IMR-90 (cell line): ENCODE data around the gene DIO1. TPM values are rescaled to one million over a fixed set of nuclear protein-coding genes. Genes with fewer than 3 reads are reported as not detected.

Experiments
- ATAC-seq: fragments of 200-7000 bp; cut with Tn5 transposase; 2 replicates; pipeline ENCODE4 v1.9.1; 2020; ENCODE audit warnings: low read depth, mild to moderate bottlenecking, moderate library complexity
- BruUV-seq: library from RNA; stranded (reverse); fragments of 400-500 nt; replicated peaks from 2 replicates; lab custom pipeline; 2021; lab: Mats Ljungman, UMichigan
- CTCF ChIA-PET: fragments of 300-600 bp; formaldehyde crosslinking; extraction: SDS; loops from one replicate; lab custom pipeline; 2021; ENCODE audit warnings: antibody characterized with exemption; lab: Yijun Ruan, JAX
- POLR2A ChIA-PET: fragments of 300-600 bp; sonication (Branson Sonifier 250); formaldehyde crosslinking; loops from one replicate; lab custom pipeline; 2022; ENCODE audit warnings: antibody characterized with exemption; ENCODE audit not compliant: unreplicated experiment; lab: Charles Lee
- DNase-seq: peaks from one replicate; pipeline ENCODE4 v3.0.0; 2013
- H2AFZ ChIP-seq: replicated peaks from 2 replicates; pipeline ENCODE3; 2013; ENCODE audit warnings: low read length, mild to moderate bottlenecking; ENCODE audit not compliant: poor library complexity
- H2AK5ac ChIP-seq: 2 replicates; pipeline ENCODE4 v1.6.1; 2013; ENCODE audit warnings: low read depth, low read length, inconsistent platforms
- H2AK9ac ChIP-seq: replicated peaks from 2 replicates; pipeline ENCODE3; 2013; ENCODE audit warnings: mild to moderate bottlenecking, low read depth, low read length, moderate library complexity; ENCODE audit not compliant: poor library complexity
- H2BK120ac ChIP-seq: 2 replicates; pipeline ENCODE4 v1.6.1; 2013; ENCODE audit warnings: low read depth, low read length, inconsistent platforms
- H2BK15ac ChIP-seq: 3 replicates; pipeline ENCODE4 v1.6.1; 2013; ENCODE audit warnings: low read depth, low read length, inconsistent platforms
- H2BK20ac ChIP-seq: 2 replicates; pipeline ENCODE4 v1.6.1; 2013; ENCODE audit warnings: low read depth, mild to moderate bottlenecking, inconsistent platforms, low read length, moderate library complexity
- H2BK5ac ChIP-seq: 2 replicates; pipeline ENCODE4 v1.6.1; 2013; ENCODE audit warnings: mild to moderate bottlenecking, low read depth, low read length, inconsistent platforms; ENCODE audit not compliant: poor library complexity, severe bottlenecking
- H3K14ac ChIP-seq: replicated peaks from 2 replicates; pipeline ENCODE4 v1.6.1; 2013; ENCODE audit warnings: low read depth, low read length, inconsistent platforms
- H3K18ac ChIP-seq: 2 replicates; pipeline ENCODE4 v1.6.1; 2013; ENCODE audit warnings: low read depth, low read length, control low read depth
- H3K23ac ChIP-seq: 2 replicates; pipeline ENCODE4 v1.6.1; 2013; ENCODE audit warnings: low read depth, low read length, inconsistent platforms
- H3K27ac ChIP-seq: 2 replicates; pipeline ENCODE4 v1.5.1; 2013; ENCODE audit warnings: mild to moderate bottlenecking, control low read depth, low read length; ENCODE audit not compliant: insufficient read depth
- H3K27me3 ChIP-seq: 2 replicates; pipeline ENCODE4 v1.6.1; 2013; ENCODE audit warnings: low read length; ENCODE audit not compliant: control insufficient read depth, insufficient read depth
- H3K36me3 ChIP-seq: 2 replicates; pipeline ENCODE4 v1.6.1; 2013; ENCODE audit warnings: low read length, mixed read lengths; ENCODE audit not compliant: control insufficient read depth, insufficient read depth
- H3K4ac ChIP-seq: 2 replicates; pipeline ENCODE4 v1.6.1; 2013; ENCODE audit warnings: low read depth, low read length, inconsistent platforms
- H3K4me1 ChIP-seq: 2 replicates; pipeline ENCODE4 v1.6.1; 2013; ENCODE audit warnings: low read length, mixed read lengths; ENCODE audit not compliant: control insufficient read depth, insufficient read depth
- H3K4me2 ChIP-seq: 2 replicates; pipeline ENCODE4 v1.6.1; 2013; ENCODE audit warnings: low read depth, mild to moderate bottlenecking, control low read depth, low read length, moderate library complexity
- H3K4me3 ChIP-seq: 2 replicates; pipeline ENCODE4 v1.5.1; 2013; ENCODE audit warnings: low read depth, mild to moderate bottlenecking, control low read depth, low read length, moderate library complexity; ENCODE audit not compliant: insufficient read depth
- H3K56ac ChIP-seq: 2 replicates; pipeline ENCODE4 v1.6.1; 2013; ENCODE audit warnings: low read length, inconsistent platforms; ENCODE audit not compliant: insufficient read depth; ENCODE audit errors: extremely low read depth
- H3K79me1 ChIP-seq, 2 experiments: 2 replicates each; pipeline ENCODE4 v1.6.1; 2013; ENCODE audit warnings: low read length in 2 of 2, inconsistent platforms in 1 of 2, low read depth in 1 of 2
- H3K9ac ChIP-seq: 2 replicates; pipeline ENCODE4 v1.6.1; 2013; ENCODE audit warnings: low read depth, low read length, control low read depth
- H3K9me1 ChIP-seq: 2 replicates; pipeline ENCODE4 v1.6.1; 2013; ENCODE audit warnings: low read length, inconsistent platforms; ENCODE audit not compliant: insufficient read depth
- H3K9me3 ChIP-seq: 2 replicates; pipeline ENCODE4 v1.6.1; 2013; ENCODE audit warnings: low read length; ENCODE audit not compliant: control insufficient read depth, insufficient read depth
- H4K20me1 ChIP-seq: 2 replicates; pipeline ENCODE4 v1.6.1; 2013; ENCODE audit warnings: low read length, inconsistent platforms; ENCODE audit not compliant: insufficient read depth
- H4K5ac ChIP-seq: 2 replicates; pipeline ENCODE4 v1.6.1; 2013; ENCODE audit warnings: mild to moderate bottlenecking, low read depth, low read length, control low read depth
- H4K8ac ChIP-seq, 2 experiments: 2 replicates each; pipeline ENCODE4 v1.6.1; 2013; ENCODE audit warnings: low read depth in 2 of 2, low read length in 2 of 2, control low read depth in 1 of 2, inconsistent platforms in 1 of 2
- H4K91ac ChIP-seq: 2 replicates; pipeline ENCODE4 v1.6.1; 2013; ENCODE audit warnings: low read depth, low read length, inconsistent platforms; ENCODE audit not compliant: insufficient read depth
- BHLHE40 ChIP-seq: fragments of 150-350 bp; IDR thresholded peaks from 2 replicates; pipeline ENCODE4 v1.6.1; 2016; ENCODE audit warnings: mild to moderate bottlenecking, low read depth, low read length
- CEBPB ChIP-seq: IDR thresholded peaks from 2 replicates; pipeline ENCODE4 v1.6.1; 2012; ENCODE audit warnings: low read depth, low read length, improper control_type of control experiment
- CHD1 ChIP-seq: IDR thresholded peaks from 2 replicates; pipeline ENCODE4 v1.6.1; 2012; ENCODE audit warnings: low read depth, low read length, improper control_type of control experiment
- CTCF ChIP-seq: conservative IDR thresholded peaks from 2 replicates; pipeline ENCODE4 v1.5.1; 2012; ENCODE audit warnings: mild to moderate bottlenecking, low read depth, low read length, improper control_type of control experiment
- FOS ChIP-seq: fragments of 150-350 bp; IDR thresholded peaks from 2 replicates; pipeline ENCODE4 v1.6.1; 2016; ENCODE audit warnings: low read depth, low read length
- MAFK ChIP-seq: IDR thresholded peaks from 2 replicates; pipeline ENCODE4 v1.6.1; 2012; ENCODE audit warnings: low read depth, low read length, improper control_type of control experiment
- MAZ ChIP-seq: IDR thresholded peaks from 2 replicates; pipeline ENCODE4 v1.6.1; 2012; ENCODE audit warnings: low read depth, mild to moderate bottlenecking, low read length, improper control_type of control experiment, moderate library complexity, borderline replicate concordance
- MXI1 ChIP-seq: IDR thresholded peaks from 2 replicates; pipeline ENCODE4 v1.6.1; 2012; ENCODE audit warnings: low read depth, mild to moderate bottlenecking, low read length, moderate library complexity, borderline replicate concordance
- NFE2L2 ChIP-seq: fragments of 150-350 bp; IDR thresholded peaks from 2 replicates; pipeline ENCODE4 v1.6.1; 2016; ENCODE audit warnings: low read depth, mild to moderate bottlenecking, low read length
- POLR2A ChIP-seq: IDR thresholded peaks from 2 replicates; pipeline ENCODE4 v1.6.1; 2012; ENCODE audit warnings: mild to moderate bottlenecking, low read depth, low read length
- RAD21 ChIP-seq: IDR thresholded peaks from 2 replicates; pipeline ENCODE4 v1.6.1; 2012; ENCODE audit warnings: low read length, improper control_type of control experiment
- RCOR1 ChIP-seq: IDR thresholded peaks from 2 replicates; pipeline ENCODE4 v1.6.1; 2012; ENCODE audit warnings: mild to moderate bottlenecking, low read length, improper control_type of control experiment; ENCODE audit not compliant: insufficient replicate concordance
- RFX5 ChIP-seq: IDR thresholded peaks from 2 replicates; pipeline ENCODE4 v1.8.0; 2012; ENCODE audit warnings: low read depth, mild to moderate bottlenecking, low read length, moderate library complexity
- SMC3 ChIP-seq: fragments of 150-350 bp; IDR thresholded peaks from 2 replicates; pipeline ENCODE4 v1.6.1; 2016; ENCODE audit warnings: low read depth, mild to moderate bottlenecking, antibody characterized with exemption, low read length, moderate library complexity
- USF2 ChIP-seq: fragments of 150-350 bp; IDR thresholded peaks from 2 replicates; pipeline ENCODE4 v1.6.1; 2017; ENCODE audit warnings: mild to moderate bottlenecking, antibody characterized with exemption, low read length, low read depth
- WGBS, 2 experiments: methylation state at CpG; one replicate each; pipeline versions ENCODE4 v1.1.5 to v1.1.7; 2013; ENCODE audit warnings: missing lambda C conversion rate in 2 of 2; ENCODE audit not compliant: insufficient read length in 1 of 2; ENCODE audit errors: extremely low coverage in 2 of 2; 5-methylcytosine and 5-hydroxymethylcytosine counted together
- dilution Hi-C: fragments of 300-500 bp; cut with HindIII; formaldehyde crosslinking; loops from one replicate; pipeline ENCODE4 v1.14.3; 2018; ENCODE audit warnings: low sequenced_read_pairs; ENCODE audit not compliant: unreplicated experiment
- in situ Hi-C: fragments of 300-500 bp; cut with MboI; formaldehyde crosslinking; loops from 3 replicates; pipeline ENCODE4 v1.14.3; 2019; ENCODE audit warnings: low sequenced_read_pairs, inconsistent platforms, mixed read lengths
- intact Hi-C: fragments of 100-400 bp; cut with micrococcal nuclease; formaldehyde crosslinking; loops from 2 replicates; pipeline ENCODE4 v1.10.0; 2022
- polyA plus RNA-seq, 3 experiments: library from polyadenylated mRNA; depleted of rRNA; stranded (reverse); fragments of >200 nt; gene quantifications; 2 replicates each; pipeline ENCODE4 v1.2.3, GENCODE V29; 2012; ENCODE audit warnings: low replicate concordance in 1 of 3
- total RNA-seq: library from RNA; depleted of rRNA; stranded (reverse); fragments of >200 nt; gene quantifications from 2 replicates; pipeline ENCODE4 v1.2.3, GENCODE V29; 2012
- TF ChIP-seq, protein P1 (sequence below): fragments of 150-350 bp; IDR thresholded peaks from 2 replicates; pipeline ENCODE4 v1.6.1; 2016; ENCODE audit warnings: low read depth, mild to moderate bottlenecking, low read length, moderate library complexity, borderline replicate concordance

DIO1 gene
- total and polyA plus RNA-seq, 2 of the 4 experiments (the other 2 are of a cell fraction), result not detected

DNA sequence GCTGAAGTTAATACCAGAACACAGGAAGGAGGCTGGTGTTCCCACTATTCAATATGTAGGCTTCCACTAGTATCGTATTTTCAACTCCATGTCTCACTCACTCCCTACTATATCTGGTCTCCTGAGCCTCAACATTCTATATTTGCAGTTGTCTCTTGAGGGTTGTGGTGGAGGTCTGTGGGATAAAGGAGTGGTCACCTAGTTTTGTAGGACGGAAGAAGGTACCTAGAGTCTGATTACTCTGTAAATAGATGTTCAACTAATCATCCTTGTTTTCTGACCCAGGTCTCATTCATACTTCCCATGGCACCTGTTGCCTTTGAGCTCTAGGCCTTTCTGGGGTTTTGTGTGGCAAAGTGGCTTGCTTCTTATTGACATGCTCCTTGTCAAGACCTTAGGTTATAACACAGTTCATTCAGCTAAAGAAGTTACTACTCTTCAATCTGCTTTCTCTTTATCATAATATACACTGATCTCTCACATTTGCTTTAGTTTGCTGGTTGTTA, 33.4 kb downstream of the DIO1 start:
- Histone ChIP-seq H3K79me1 (peaks cover under 1 to 6% of the 10 kb centered on the region in 2 experiments; a peak in 1 of 4 replicates), H3K4me2 (no peak overlapping the region), H2BK120ac (no peak overlapping the region), H3K27me3 (no peaks in the 10 kb centered on the region), H2BK20ac (no peak overlapping the region), H3K9me1 (peaks cover 6% of the 10 kb centered on the region; the same call in 1 of the 2 replicates), H3K36me3 (peaks cover 14% of the 10 kb centered on the region), H2AK5ac (no peak overlapping the region), H3K27ac (no peak overlapping the region), H3K9me3 (peaks cover 5% of the 10 kb centered on the region), H4K8ac (no peak overlapping the region), H2AFZ (no peak overlapping the region), H2BK15ac (no peak overlapping the region), H2AK9ac (no peak overlapping the region), H3K14ac (no peak overlapping the region), H3K9ac (no peak overlapping the region), H4K91ac (no peak overlapping the region), H4K5ac (no peak overlapping the region), H3K4me3 (no peak overlapping the region), H3K4ac (no peak overlapping the region), H3K56ac (no peak overlapping the region), H3K18ac (no peak overlapping the region), H3K23ac (no peak overlapping the region), H2BK5ac (no peak overlapping the region), H4K20me1 (no peaks in the 10 kb centered on the region), H3K4me1 (peaks cover 4% of the 10 kb centered on the region)
- CTCF ChIA-PET, result interaction anchor here (1.2 kb wide), 1 partner anchor 19 kb away, joined by 4 read pairs; the partner anchor contains the start of gene LRRC42
- intact Hi-C loops, result no loop called here
- ATAC-seq (no peak), DNase-seq (no peak)
- in situ Hi-C loops, result no loop called here
- no CpG with 5 or more reads among the region's 2 CpGs for WGBS, 2 experiments
- BruUV-seq, result no TSS peak
- dilution Hi-C loops, result no loop called here
- no peak for TF ChIP-seq FOS
- TF ChIP-seq POLR2A, result no peak
- no peak for TF ChIP-seq RFX5
- TF ChIP-seq MAZ, result no peak
- no peak for TF ChIP-seq NFE2L2
- TF ChIP-seq RAD21, result no peak
- no peak for TF ChIP-seq MXI1
- TF ChIP-seq CEBPB, result no peak
- no peak for TF ChIP-seq SMC3
- no peak for TF ChIP-seq MAFK
- TF ChIP-seq CTCF, result no peak
- TF ChIP-seq BHLHE40, result no peak
- TF ChIP-seq USF2, result no peak
- TF ChIP-seq CHD1, result no peak
- TF ChIP-seq, protein P1, sequence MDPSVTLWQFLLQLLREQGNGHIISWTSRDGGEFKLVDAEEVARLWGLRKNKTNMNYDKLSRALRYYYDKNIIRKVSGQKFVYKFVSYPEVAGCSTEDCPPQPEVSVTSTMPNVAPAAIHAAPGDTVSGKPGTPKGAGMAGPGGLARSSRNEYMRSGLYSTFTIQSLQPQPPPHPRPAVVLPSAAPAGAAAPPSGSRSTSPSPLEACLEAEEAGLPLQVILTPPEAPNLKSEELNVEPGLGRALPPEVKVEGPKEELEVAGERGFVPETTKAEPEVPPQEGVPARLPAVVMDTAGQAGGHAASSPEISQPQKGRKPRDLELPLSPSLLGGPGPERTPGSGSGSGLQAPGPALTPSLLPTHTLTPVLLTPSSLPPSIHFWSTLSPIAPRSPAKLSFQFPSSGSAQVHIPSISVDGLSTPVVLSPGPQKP, result no peak
- TF ChIP-seq RCOR1, result no peak
- POLR2A ChIA-PET, result interaction anchor here (0.6 kb wide), 1 partner anchor 33 kb away, joined by 4 read pairs; the partner anchor contains the start of gene DIO1
